Measurements from ENCODE around the gene KBTBD12.
"Not testable (repeated sequence)": the region's sequence is repeated elsewhere in the genome, so short reads cannot be mapped to it uniquely, and the experiment has no call there.

KBTBD12 gene

GRCh38 chr3:127888156-127888555, 26.9 kb upstream of the KBTBD12 start:
- H3K9me3 ChIP-seq (ENCODE audit: control insufficient read depth in 2 of 2, low read length in 2 of 2) = peaks cover 0 to 3% of the 10 kb centered on the region in 2 donors
- H3K27ac ChIP-seq (ENCODE audit: low read length) = no peak overlapping the region
- no peaks in the 10 kb centered on the region for H3K27me3 ChIP-seq (ENCODE audit: control insufficient read depth in 1 of 2, insufficient read depth in 2 of 2, low read length in 2 of 2)
- no peak overlapping the region for H3K4me3 ChIP-seq (ENCODE audit: low read length in 2 of 2)
- H3K4me1 ChIP-seq (ENCODE audit: control insufficient read depth, insufficient read depth, low read length) = no peaks in the 10 kb centered on the region
- H3K9ac ChIP-seq (ENCODE audit: low read length in 2 of 2) = no peak overlapping the region
- no peaks in the 10 kb centered on the region for H3K36me3 ChIP-seq (ENCODE audit: control insufficient read depth in 2 of 2, insufficient read depth in 2 of 2, low read length in 2 of 2)

DNA sequence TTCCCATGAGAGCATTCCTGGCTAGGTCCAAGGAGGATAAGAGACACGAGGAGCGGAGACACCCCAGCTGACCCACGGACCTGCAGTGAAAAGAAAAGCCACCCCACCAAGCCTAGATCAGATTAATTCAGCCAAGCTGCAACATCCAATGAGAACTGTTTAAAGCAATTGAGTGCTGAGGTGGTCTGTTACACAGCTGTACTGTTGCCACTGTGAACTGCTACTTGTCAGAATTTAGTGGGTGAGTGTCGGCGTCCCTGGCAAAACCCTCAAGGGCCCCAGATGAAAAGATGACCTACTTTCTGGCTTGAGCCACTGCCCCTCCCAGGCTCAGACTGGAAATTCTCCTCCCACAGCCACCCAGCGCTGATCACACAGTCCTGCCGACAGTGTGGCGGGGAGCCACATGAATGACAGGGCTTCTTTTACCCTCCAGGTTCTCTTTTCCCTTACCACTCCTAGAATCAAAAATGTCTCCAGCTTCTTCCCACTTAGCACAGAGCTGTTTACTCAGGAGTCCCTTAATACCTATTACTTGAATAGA, 26.4 kb upstream of the KBTBD12 start:
- Histone ChIP-seq H3K9me3 (ENCODE audit: control insufficient read depth in 2 of 2, low read length in 2 of 2) (peaks cover 0 to 3% of the 10 kb centered on the region in 2 donors), H3K4me3 (ENCODE audit: low read length in 2 of 2) (no peak overlapping the region), H3K36me3 (ENCODE audit: control insufficient read depth in 2 of 2, insufficient read depth in 2 of 2, low read length in 2 of 2) (no peaks in the 10 kb centered on the region), H3K27ac (ENCODE audit: low read length) (no peak overlapping the region), H3K4me1 (ENCODE audit: control insufficient read depth, insufficient read depth, low read length) (no peaks in the 10 kb centered on the region), H3K9ac (ENCODE audit: low read length in 2 of 2) (no peak overlapping the region), H3K27me3 (ENCODE audit: control insufficient read depth in 1 of 2, insufficient read depth in 2 of 2, low read length in 2 of 2) (no peaks in the 10 kb centered on the region)

DNA sequence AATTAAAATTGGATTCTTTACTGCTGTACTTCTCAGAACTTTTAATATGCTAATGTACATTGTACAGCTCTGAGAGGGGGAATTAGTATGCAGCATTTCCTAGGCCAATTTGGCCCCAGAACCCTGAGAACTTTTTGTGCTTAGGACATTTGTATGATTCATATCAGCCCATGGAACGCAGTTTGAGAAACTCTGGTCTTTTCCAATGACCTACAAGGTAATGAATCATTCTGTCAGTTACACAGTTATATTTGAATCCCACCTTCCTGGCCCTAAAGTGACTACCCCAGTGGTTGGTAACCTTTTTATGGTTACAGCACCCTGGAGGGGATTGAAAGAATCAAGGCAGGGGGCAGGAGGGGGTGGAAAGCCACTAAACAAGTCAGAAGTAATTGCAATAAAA, 25.6 kb upstream of the KBTBD12 start:
- Histone ChIP-seq H3K4me1 (ENCODE audit: control insufficient read depth, insufficient read depth, low read length) (no peaks in the 10 kb centered on the region), H3K9me3 (ENCODE audit: control insufficient read depth in 2 of 2, low read length in 2 of 2) (peaks cover 0 to 3% of the 10 kb centered on the region in 2 donors), H3K9ac (ENCODE audit: low read length in 2 of 2) (no peak overlapping the region), H3K36me3 (ENCODE audit: control insufficient read depth in 2 of 2, insufficient read depth in 2 of 2, low read length in 2 of 2) (no peaks in the 10 kb centered on the region), H3K27ac (ENCODE audit: low read length) (no peak overlapping the region), H3K4me3 (ENCODE audit: low read length in 2 of 2) (no peak overlapping the region), H3K27me3 (ENCODE audit: control insufficient read depth in 1 of 2, insufficient read depth in 2 of 2, low read length in 2 of 2) (no peaks in the 10 kb centered on the region)

GRCh38 chr3:127889976-127890650, 24.9 kb upstream of the KBTBD12 start:
- no peaks in the 10 kb centered on the region for H3K4me1 ChIP-seq (ENCODE audit: control insufficient read depth, insufficient read depth, low read length)
- no peaks in the 10 kb centered on the region for H3K36me3 ChIP-seq (ENCODE audit: control insufficient read depth in 2 of 2, insufficient read depth in 2 of 2, low read length in 2 of 2)
- H3K4me3 ChIP-seq (ENCODE audit: low read length in 2 of 2) = no peak overlapping the region
- no peaks in the 10 kb centered on the region for H3K27me3 ChIP-seq (ENCODE audit: control insufficient read depth in 1 of 2, insufficient read depth in 2 of 2, low read length in 2 of 2)
- H3K9ac ChIP-seq (ENCODE audit: low read length in 2 of 2) = no peak overlapping the region
- peaks cover 0 to 3% of the 10 kb centered on the region in 2 donors for H3K9me3 ChIP-seq (ENCODE audit: control insufficient read depth in 2 of 2, low read length in 2 of 2)
- H3K27ac ChIP-seq (ENCODE audit: low read length) = no peak overlapping the region

DNA sequence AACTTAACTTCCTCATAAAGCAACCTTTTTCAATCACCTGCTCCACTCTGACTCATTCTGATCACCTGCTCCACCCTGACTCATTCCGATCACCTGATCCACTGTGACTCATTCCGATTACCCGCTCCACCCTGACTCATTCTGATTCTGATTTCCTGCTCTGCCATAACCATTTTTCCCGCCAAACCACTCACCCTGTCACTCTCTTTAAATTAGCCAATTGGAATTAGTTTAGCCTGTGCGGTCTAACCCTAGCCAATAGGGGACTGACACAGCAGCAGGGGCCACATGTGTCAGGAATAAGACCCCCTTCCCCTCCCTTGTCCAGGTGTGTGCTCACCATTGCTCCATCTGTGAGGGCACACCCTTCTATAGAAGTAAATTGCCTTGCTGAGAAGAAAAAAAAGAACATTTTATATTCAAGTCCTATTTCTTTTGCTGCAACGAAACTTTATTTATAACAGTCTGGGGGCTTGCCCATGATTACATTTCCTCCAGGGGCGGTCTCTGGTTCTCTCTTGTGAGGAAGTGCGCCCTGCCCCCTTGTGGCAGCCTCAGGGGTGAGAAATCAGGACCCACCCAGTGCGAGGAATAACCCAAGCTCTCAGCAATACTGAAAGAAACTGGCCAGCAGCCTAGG, 24.3 kb upstream of the KBTBD12 start:
- not testable (repeated sequence) for H3K4me3 ChIP-seq (ENCODE audit: low read length in 2 of 2); H3K9ac ChIP-seq (ENCODE audit: low read length in 2 of 2); H3K4me1 ChIP-seq (ENCODE audit: control insufficient read depth, insufficient read depth, low read length); H3K36me3 ChIP-seq (ENCODE audit: control insufficient read depth in 2 of 2, insufficient read depth in 2 of 2, low read length in 2 of 2); H3K27me3 ChIP-seq (ENCODE audit: control insufficient read depth in 1 of 2, insufficient read depth in 2 of 2, low read length in 2 of 2); H3K27ac ChIP-seq (ENCODE audit: low read length); H3K9me3 ChIP-seq (ENCODE audit: control insufficient read depth in 2 of 2, low read length in 2 of 2)

- H3K4me3 ChIP-seq (ENCODE audit: low read length in 2 of 2) = no peak overlapping the region
- H3K27ac ChIP-seq (ENCODE audit: low read length) = no peak overlapping the region
- H3K9ac ChIP-seq (ENCODE audit: low read length in 2 of 2) = no peak overlapping the region
- H3K36me3 ChIP-seq (ENCODE audit: control insufficient read depth in 2 of 2, insufficient read depth in 2 of 2, low read length in 2 of 2) = no peaks in the 10 kb centered on the region
- H3K27me3 ChIP-seq (ENCODE audit: control insufficient read depth in 1 of 2, insufficient read depth in 2 of 2, low read length in 2 of 2) = no peaks in the 10 kb centered on the region
- H3K4me1 ChIP-seq (ENCODE audit: control insufficient read depth, insufficient read depth, low read length) = no peaks in the 10 kb centered on the region
- peaks cover 0 to 3% of the 10 kb centered on the region in 2 donors for H3K9me3 ChIP-seq (ENCODE audit: control insufficient read depth in 2 of 2, low read length in 2 of 2)
Observed at GRCh38 chr3:127894481-127894880, 20.6 kb upstream of the KBTBD12 start.

- H3K36me3 ChIP-seq (ENCODE audit: control insufficient read depth in 2 of 2, insufficient read depth in 2 of 2, low read length in 2 of 2) = no peaks in the 10 kb centered on the region
- no peak overlapping the region for H3K9ac ChIP-seq (ENCODE audit: low read length in 2 of 2)
- H3K4me1 ChIP-seq (ENCODE audit: control insufficient read depth, insufficient read depth, low read length) = no peaks in the 10 kb centered on the region
- no peak overlapping the region for H3K4me3 ChIP-seq (ENCODE audit: low read length in 2 of 2)
- peaks cover 0 to 2% of the 10 kb centered on the region in 2 donors for H3K27me3 ChIP-seq (ENCODE audit: control insufficient read depth in 1 of 2, insufficient read depth in 2 of 2, low read length in 2 of 2)
- H3K27ac ChIP-seq (ENCODE audit: low read length) = no peak overlapping the region
- H3K9me3 ChIP-seq (ENCODE audit: control insufficient read depth in 2 of 2, low read length in 2 of 2) = no peaks in the 10 kb centered on the region
Observed at GRCh38 chr3:127899200-127899599, 15.8 kb upstream of the KBTBD12 start.

- Histone ChIP-seq H3K4me3 (ENCODE audit: low read length in 2 of 2) (no peak overlapping the region), H3K4me1 (ENCODE audit: control insufficient read depth, insufficient read depth, low read length) (no peaks in the 10 kb centered on the region), H3K36me3 (ENCODE audit: control insufficient read depth in 2 of 2, insufficient read depth in 2 of 2, low read length in 2 of 2) (no peaks in the 10 kb centered on the region), H3K9ac (ENCODE audit: low read length in 2 of 2) (no peak overlapping the region), H3K27ac (ENCODE audit: low read length) (no peak overlapping the region), H3K9me3 (ENCODE audit: control insufficient read depth in 2 of 2, low read length in 2 of 2) (no peaks in the 10 kb centered on the region), H3K27me3 (ENCODE audit: control insufficient read depth in 1 of 2, insufficient read depth in 2 of 2, low read length in 2 of 2) (peaks cover 0 to 2% of the 10 kb centered on the region in 2 donors)
Observed at GRCh38 chr3:127899766-127900165, 15.3 kb upstream of the KBTBD12 start.

DNA sequence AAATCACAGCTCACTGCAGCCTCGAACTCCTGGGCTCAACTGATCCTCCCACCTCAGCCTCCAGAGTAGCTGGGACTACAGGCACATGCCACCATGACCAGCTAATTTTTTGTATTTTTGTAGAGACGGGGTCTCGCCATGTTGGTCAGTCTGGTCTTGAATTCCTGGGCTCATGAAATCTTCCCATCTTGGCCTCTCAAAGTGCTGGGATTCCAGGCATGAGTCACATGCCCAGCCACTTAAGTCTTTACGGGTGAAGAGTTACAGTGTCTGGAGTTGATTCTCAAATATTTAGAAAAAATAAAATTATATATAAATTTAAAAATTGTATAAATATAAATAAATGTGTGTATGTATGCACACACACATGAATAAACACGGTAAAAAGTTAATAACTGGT, 14.5 kb upstream of the KBTBD12 start:
- no peaks in the 10 kb centered on the region for H3K4me1 ChIP-seq (ENCODE audit: control insufficient read depth, insufficient read depth, low read length)
- no peak overlapping the region for H3K4me3 ChIP-seq (ENCODE audit: low read length in 2 of 2)
- H3K27ac ChIP-seq (ENCODE audit: low read length) = no peak overlapping the region
- no peaks in the 10 kb centered on the region for H3K9me3 ChIP-seq (ENCODE audit: control insufficient read depth in 2 of 2, low read length in 2 of 2)
- peaks cover 0 to 2% of the 10 kb centered on the region in 2 donors for H3K27me3 ChIP-seq (ENCODE audit: control insufficient read depth in 1 of 2, insufficient read depth in 2 of 2, low read length in 2 of 2)
- no peaks in the 10 kb centered on the region for H3K36me3 ChIP-seq (ENCODE audit: control insufficient read depth in 2 of 2, insufficient read depth in 2 of 2, low read length in 2 of 2)
- H3K9ac ChIP-seq (ENCODE audit: low read length in 2 of 2) = no peak overlapping the region

DNA sequence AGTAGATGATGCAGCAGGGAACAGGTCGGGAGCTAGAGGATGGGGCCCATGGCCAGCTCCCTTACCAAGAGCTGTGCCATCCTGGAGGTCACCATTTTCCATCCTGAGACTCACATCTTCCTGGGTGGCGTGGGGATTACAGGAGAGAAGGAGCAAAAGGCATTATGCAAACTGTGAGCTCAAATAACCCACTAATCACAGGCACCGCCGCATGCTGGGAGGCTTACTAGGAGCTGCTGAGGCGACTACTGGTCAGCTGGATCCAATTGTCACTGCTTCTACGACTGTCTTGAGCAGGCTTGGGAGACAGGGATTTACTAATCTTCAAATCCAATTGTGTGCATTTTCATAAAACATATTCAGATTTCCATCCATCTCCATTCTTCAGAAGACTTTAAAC, 12.5 kb upstream of the KBTBD12 start:
- H3K4me1 ChIP-seq (ENCODE audit: control insufficient read depth, insufficient read depth, low read length) = no peaks in the 10 kb centered on the region
- H3K27me3 ChIP-seq (ENCODE audit: control insufficient read depth in 1 of 2, insufficient read depth in 2 of 2, low read length in 2 of 2) = peaks cover 0 to 2% of the 10 kb centered on the region in 2 donors
- H3K9ac ChIP-seq (ENCODE audit: low read length in 2 of 2) = no peak overlapping the region
- H3K27ac ChIP-seq (ENCODE audit: low read length) = no peak overlapping the region
- no peak overlapping the region for H3K4me3 ChIP-seq (ENCODE audit: low read length in 2 of 2)
- no peaks in the 10 kb centered on the region for H3K9me3 ChIP-seq (ENCODE audit: control insufficient read depth in 2 of 2, low read length in 2 of 2)
- H3K36me3 ChIP-seq (ENCODE audit: control insufficient read depth in 2 of 2, insufficient read depth in 2 of 2, low read length in 2 of 2) = no peaks in the 10 kb centered on the region

Data from stomach smooth muscle (tissue), 2 donors.